HepG2 (cell line): ENCODE measurements around the gene INO80B. TPM values are rescaled to one million over a fixed set of nuclear protein-coding genes. Genes with fewer than 3 reads are reported as not detected.

Source experiments
- ATF5 ChIP-seq: sonication (generic); formaldehyde crosslinking; IDR thresholded peaks from 2 replicates; pipeline ENCODE4 v1.4.0; 2020; ENCODE audit warnings: mild to moderate bottlenecking, low read depth, missing genetic modification reagents
- HHEX ChIP-seq: IDR thresholded peaks from 2 replicates; pipeline ENCODE4 v1.6.1; 2016; ENCODE audit warnings: control low read depth
- JUN ChIP-seq: sonication (generic); formaldehyde crosslinking; IDR thresholded peaks from 2 replicates; pipeline ENCODE4 v1.4.0; 2020; ENCODE audit warnings: mild to moderate bottlenecking, missing genetic modification reagents
- KDM3A ChIP-seq: IDR thresholded peaks from 2 replicates; pipeline ENCODE4 v1.6.1; 2018; ENCODE audit warnings: low read depth, missing compliant biosample characterization
- KDM6A ChIP-seq: IDR thresholded peaks from 2 replicates; pipeline ENCODE4 v1.6.1; 2016; ENCODE audit warnings: low read depth
- LCORL ChIP-seq, 2 experiments: fragments of 450-650 bp in 1 of 2; sonication (generic) in 1 of 2; formaldehyde crosslinking in 1 of 2; IDR thresholded peaks; 2 replicates each; pipeline versions ENCODE4 v1.5.0 to v1.6.1; 2017 to 2020; ENCODE audit warnings: antibody characterized with exemption in 1 of 2, missing genetic modification reagents in 1 of 2
- MED8 ChIP-seq: sonication (generic); formaldehyde crosslinking; IDR thresholded peaks from 2 replicates; pipeline ENCODE4 v1.8.1; 2023; ENCODE audit warnings: mild to moderate bottlenecking, missing genetic modification reagents; ENCODE audit not compliant: insufficient replicate concordance
- MEIS2 ChIP-seq: sonication (generic); formaldehyde crosslinking; IDR thresholded peaks from 2 replicates; pipeline ENCODE4 v1.9.0; 2021; ENCODE audit warnings: mild to moderate bottlenecking, missing genetic modification reagents
- NKX3-1 ChIP-seq: sonication (generic); formaldehyde crosslinking; IDR thresholded peaks from 2 replicates; pipeline ENCODE4 v1.5.0; 2020; ENCODE audit warnings: missing genetic modification reagents
- NR0B2 ChIP-seq: sonication (generic); formaldehyde crosslinking; IDR thresholded peaks from 2 replicates; pipeline ENCODE4 v1.4.0; 2020; ENCODE audit warnings: mild to moderate bottlenecking, missing genetic modification reagents
- PCBP2 ChIP-seq: fragments of 200-400 bp; formaldehyde crosslinking; optimal IDR thresholded peaks from 2 replicates; pipeline ENCODE3; 2018; ENCODE audit warnings: low read length, low read depth; ENCODE audit not compliant: poor library complexity, severe bottlenecking
- PHB2 ChIP-seq: fragments of 450-650 bp; IDR thresholded peaks from 2 replicates; pipeline ENCODE4 v1.6.1; 2018; ENCODE audit not compliant: partially characterized antibody
- PHF21A ChIP-seq: sonication (generic); formaldehyde crosslinking; IDR thresholded peaks from 2 replicates; pipeline ENCODE4 v1.5.0; 2020; ENCODE audit warnings: mild to moderate bottlenecking, missing genetic modification reagents
- TRIM24 ChIP-seq: sonication (generic); formaldehyde crosslinking; IDR thresholded peaks from 2 replicates; pipeline ENCODE4 v1.8.0; 2022; ENCODE audit warnings: mild to moderate bottlenecking, missing genetic modification reagents
- ZBED4 ChIP-seq: sonication (generic); formaldehyde crosslinking; IDR thresholded peaks from 2 replicates; pipeline ENCODE4 v1.4.0; 2020; ENCODE audit warnings: missing genetic modification reagents, borderline replicate concordance
- ZFP1 ChIP-seq: IDR thresholded peaks from 2 replicates; pipeline ENCODE4 v1.6.1; 2016
- ZNF225 ChIP-seq: sonication (generic); formaldehyde crosslinking; IDR thresholded peaks from 2 replicates; pipeline ENCODE4 v1.4.0; 2020; ENCODE audit warnings: mild to moderate bottlenecking, missing genetic modification reagents
- ZNF383 ChIP-seq: sonication (generic); formaldehyde crosslinking; IDR thresholded peaks from 2 replicates; pipeline ENCODE4 v1.4.0; 2020; ENCODE audit warnings: missing genetic modification reagents, mild to moderate bottlenecking, borderline replicate concordance
- ZNF503 ChIP-seq: sonication (generic); formaldehyde crosslinking; IDR thresholded peaks from 2 replicates; pipeline ENCODE4 v1.4.0; 2020; ENCODE audit warnings: missing genetic modification reagents
- ZNF543 ChIP-seq: sonication (generic); formaldehyde crosslinking; IDR thresholded peaks from 2 replicates; pipeline ENCODE4 v1.4.0; 2020; ENCODE audit warnings: mild to moderate bottlenecking, missing genetic modification reagents
- ZNF619 ChIP-seq: sonication (generic); formaldehyde crosslinking; IDR thresholded peaks from 2 replicates; pipeline ENCODE4 v1.4.0; 2020; ENCODE audit warnings: mild to moderate bottlenecking, missing genetic modification reagents
- ZNF652 ChIP-seq: IDR thresholded peaks from 2 replicates; pipeline ENCODE4 v1.6.1; 2016; ENCODE audit warnings: low read depth, borderline replicate concordance
- ZNF674 ChIP-seq: sonication (generic); formaldehyde crosslinking; IDR thresholded peaks from 2 replicates; pipeline ENCODE4 v1.5.0; 2020; ENCODE audit warnings: low read depth, mild to moderate bottlenecking, missing genetic modification reagents
- ZNF775 ChIP-seq: sonication (generic); formaldehyde crosslinking; IDR thresholded peaks from 2 replicates; pipeline ENCODE4 v1.4.0; 2020; ENCODE audit warnings: missing genetic modification reagents, mild to moderate bottlenecking, moderate library complexity, borderline replicate concordance
- polyA plus RNA-seq, 8 experiments: library from polyadenylated mRNA; depleted of rRNA in 3 of 8; stranded (reverse) in 7 of 8; unstranded in 1 of 8; fragments of >200 nt; fragmentation: Illumina TruSeq in 4 of 8; extraction: Trizol in 4 of 8; gene quantifications; 2 replicates each; pipeline versions ENCODE4 v1.2.1 to v1.2.3, GENCODE V29; 2011 to 2016; ENCODE audit warnings: low read depth in 4 of 8, missing spikeins in 1 of 8, mixed read lengths in 1 of 8; ENCODE audit not compliant: insufficient read depth in 1 of 8
- total RNA-seq, 5 experiments: library from RNA; depleted of rRNA; stranded (reverse); fragments of >200 nt; fragmentation: Illumina TruSeq; extraction: Trizol; gene quantifications; 2 replicates each; pipeline ENCODE4 v1.2.3, GENCODE V29; 2016; ENCODE audit warnings: low read depth in 1 of 5

The INO80B gene
- total and polyA plus RNA-seq, 2 of the 13 experiments (the other 11 are each of a cell fraction or from before 2014, with no cell fraction given) = 6.2 to 14.5 TPM

GRCh38 chr2:74507145-74507925 lies 52.4 kb downstream of the INO80B start, which contains the start of gene PCGF1 (continued):
- TF ChIP-seq MEIS2 (no peak; the same call in 1 of the 2 replicates), JUN (peak; percentile 61; the same call in 1 of the 2 replicates), ZNF383 (CRISPR knock-in tag) (peak; percentile 97), ZBED4 (no peak; the same call in 1 of the 2 replicates), NR0B2 (peak; percentile 85; the same call in 1 of the 2 replicates), PCBP2 (no peak), ZNF503 (CRISPR knock-in tag) (peak; percentile 61; the same call in 1 of the 2 replicates), TRIM24 (no peak), KDM3A (CRISPR knock-in tag) (no peak; the same call in 1 of the 2 replicates), ZNF543 (CRISPR knock-in tag) (peak; percentile 96), HHEX (CRISPR knock-in tag) (peak; percentile 7; the same call in 1 of the 2 replicates), KDM6A (CRISPR knock-in tag) (no peak), ZNF225 (CRISPR knock-in tag) (no peak; the same call in 1 of the 2 replicates), ZNF775 (CRISPR knock-in tag) (peak; percentile 1; the same call in 1 of the 2 replicates), ZFP1 (CRISPR knock-in tag) (no peak), ZNF619 (no peak), MED8 (CRISPR knock-in tag) (no peak), PHB2 (no peak), ZNF652 (CRISPR knock-in tag) (no peak), PHF21A (CRISPR knock-in tag) (peak; percentile 49), ZNF674 (CRISPR knock-in tag) (peak; percentile 89; the same call in 1 of the 2 replicates), LCORL (IDR thresholded peaks at IDR 0.05) (no peak), LCORL (CRISPR knock-in tag; IDR thresholded peaks at IDR 0.05) (peak; percentile 56; the same call in 1 of the 2 replicates), NKX3-1 (no peak), ATF5 (CRISPR knock-in tag) (no peak)
